Astrocyte of the spinal cord (primary cell): ENCODE measurements around the gene AP5S1.
A peak's percentile ranks its signal among the peaks of the same experiment; 100 is the strongest.
"Not testable (repeated sequence)": the region's sequence is repeated elsewhere in the genome, so short reads cannot be mapped to it uniquely, and the experiment has no call there.

Experiments used
- DNase-seq: peaks from one replicate; pipeline ENCODE4 v3.0.0; 2011; ENCODE audit warnings: low read depth, low spot score
- H3K4me3 ChIP-seq: 2 replicates; pipeline ENCODE4 v1.5.1; 2011; ENCODE audit warnings: low read depth, mild to moderate bottlenecking, low read length, moderate library complexity
- CTCF ChIP-seq: IDR thresholded peaks from 2 replicates; pipeline ENCODE4 v1.5.1; 2012; ENCODE audit warnings: low read depth, mild to moderate bottlenecking, low read length, inconsistent platforms
- in situ Hi-C: cut with HindIII; loops from 2 replicates; pipeline ENCODE4 v1.10.0; 2017; ENCODE audit warnings: low sequenced_read_pairs

Gene AP5S1

GRCh38 chr20:3826420-3826819 lies 6.1 kb downstream of the AP5S1 start:
- in situ Hi-C loops, result no loop called here
- no peak for TF ChIP-seq CTCF
- no peak for DNase-seq
- H3K4me3 ChIP-seq, result no peak overlapping the region

- H3K4me3 ChIP-seq, result no peak overlapping the region
- in situ Hi-C loops, result no loop called here
- no peak for TF ChIP-seq CTCF
- no peak for DNase-seq
Observed at GRCh38 chr20:3828798-3829197, 8.5 kb downstream of the AP5S1 start.

- DNase-seq, in situ Hi-C loops, H3K4me3 ChIP-seq: not testable (repeated sequence)
Observed at GRCh38 chr20:3829891-3830290, 9.5 kb downstream of the AP5S1 start.

GRCh38 chr20:3836132-3836531 lies 15.8 kb downstream of the AP5S1 start:
- no peak for DNase-seq
- in situ Hi-C loops, result no loop called here
- H3K4me3 ChIP-seq, result no peak overlapping the region
- TF ChIP-seq CTCF, result no peak

GRCh38 chr20:3839328-3839727 lies 19.0 kb downstream of the AP5S1 start:
- in situ Hi-C loops, result no loop called here
- no peak overlapping the region for H3K4me3 ChIP-seq
- no peak for DNase-seq
- TF ChIP-seq CTCF, result no peak

GRCh38 chr20:3840201-3840600 lies 19.9 kb downstream of the AP5S1 start:
- in situ Hi-C loops, H3K4me3 ChIP-seq, DNase-seq: not testable (repeated sequence)

GRCh38 chr20:3842348-3842930 lies 22.1 kb downstream of the AP5S1 start:
- H3K4me3 ChIP-seq, result no peak overlapping the region
- no peak for DNase-seq
- TF ChIP-seq CTCF, result no peak
- in situ Hi-C loops, result no loop called here

GRCh38 chr20:3843490-3843889 lies 23.1 kb downstream of the AP5S1 start:
- TF ChIP-seq CTCF, result no peak
- in situ Hi-C loops, result no loop called here
- no peak overlapping the region for H3K4me3 ChIP-seq
- DNase-seq, result peak; percentile 53

- DNase-seq, in situ Hi-C loops, H3K4me3 ChIP-seq: not testable (repeated sequence)
Observed at GRCh38 chr20:3843990-3844619, 23.8 kb downstream of the AP5S1 start.
